Ishikawa (cell line): ENCODE data around the gene OR56A3.

Experiments used
- CEBPB ChIP-seq: IDR thresholded peaks from 2 replicates; pipeline ENCODE4 v1.6.1; 2012
- CREB1 ChIP-seq: IDR thresholded peaks from 2 replicates; pipeline ENCODE4 v1.6.1; 2012; ENCODE audit warnings: low read depth
- EGR1 ChIP-seq: IDR thresholded peaks from 2 replicates; pipeline ENCODE4 v1.6.1; 2012
- EP300 ChIP-seq: IDR thresholded peaks from 2 replicates; pipeline ENCODE4 v1.6.1; 2012; ENCODE audit warnings: borderline replicate concordance
- FOXM1 ChIP-seq: IDR thresholded peaks from 2 replicates; pipeline ENCODE4 v1.6.1; 2012; ENCODE audit warnings: low read depth, borderline replicate concordance
- NFIC ChIP-seq: IDR thresholded peaks from 2 replicates; pipeline ENCODE4 v1.6.1; 2012
- RAD21 ChIP-seq: IDR thresholded peaks from 2 replicates; pipeline ENCODE4 v1.6.1; 2012; ENCODE audit warnings: low read depth
- TAF1 ChIP-seq: IDR thresholded peaks from 2 replicates; pipeline ENCODE4 v1.6.1; 2012; ENCODE audit warnings: low read depth, mild to moderate bottlenecking
- TCF12 ChIP-seq: IDR thresholded peaks from 2 replicates; pipeline ENCODE4 v1.6.1; 2012; ENCODE audit warnings: low read depth
- TEAD4 ChIP-seq: IDR thresholded peaks from 2 replicates; pipeline ENCODE4 v1.6.1; 2012
- YY1 ChIP-seq: IDR thresholded peaks from 2 replicates; pipeline ENCODE4 v1.6.1; 2012; ENCODE audit warnings: low read depth
- ZBTB7A ChIP-seq: IDR thresholded peaks from 2 replicates; pipeline ENCODE4 v1.6.1; 2012; ENCODE audit warnings: low read depth
- TF ChIP-seq, protein P1 (sequence below): IDR thresholded peaks from 2 replicates; pipeline ENCODE4 v1.6.1; 2012
- TF ChIP-seq, protein P2 (sequence below): IDR thresholded peaks from 2 replicates; pipeline ENCODE4 v1.6.1; 2012; ENCODE audit warnings: low read depth, mild to moderate bottlenecking
- TF ChIP-seq, protein P3 (sequence below): IDR thresholded peaks from 2 replicates; pipeline ENCODE4 v1.6.1; 2012

The OR56A3 gene

DNA sequence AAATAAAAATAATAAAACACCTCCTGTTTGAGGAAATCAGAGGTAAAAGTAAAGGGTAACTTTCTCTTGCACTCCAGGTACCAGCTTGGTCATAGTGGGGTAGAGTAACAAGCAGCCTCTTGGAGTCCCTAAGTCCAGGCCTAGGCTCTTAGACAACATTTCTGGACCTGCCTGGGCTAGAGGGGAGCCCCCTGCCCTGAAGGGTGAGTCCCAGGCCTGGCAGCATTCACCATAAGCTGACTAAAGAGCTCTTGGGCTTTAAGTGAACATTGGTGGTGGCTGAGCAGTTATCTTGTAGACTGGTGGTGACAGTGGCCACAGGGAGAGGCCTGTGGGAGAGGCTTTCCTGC lies 18.6 kb upstream of the OR56A3 start:
- TF ChIP-seq CREB1 (no peak), TEAD4 (no peak), RAD21 (no peak), ZBTB7A (no peak), EGR1 (no peak), FOXM1 (no peak), TAF1 (no peak), NFIC (no peak), YY1 (no peak), CEBPB (no peak), EP300 (no peak), TCF12 (no peak)
- TF ChIP-seq, protein P1, sequence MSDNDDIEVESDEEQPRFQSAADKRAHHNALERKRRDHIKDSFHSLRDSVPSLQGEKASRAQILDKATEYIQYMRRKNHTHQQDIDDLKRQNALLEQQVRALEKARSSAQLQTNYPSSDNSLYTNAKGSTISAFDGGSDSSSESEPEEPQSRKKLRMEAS = no peak
- TF ChIP-seq, protein P2, sequence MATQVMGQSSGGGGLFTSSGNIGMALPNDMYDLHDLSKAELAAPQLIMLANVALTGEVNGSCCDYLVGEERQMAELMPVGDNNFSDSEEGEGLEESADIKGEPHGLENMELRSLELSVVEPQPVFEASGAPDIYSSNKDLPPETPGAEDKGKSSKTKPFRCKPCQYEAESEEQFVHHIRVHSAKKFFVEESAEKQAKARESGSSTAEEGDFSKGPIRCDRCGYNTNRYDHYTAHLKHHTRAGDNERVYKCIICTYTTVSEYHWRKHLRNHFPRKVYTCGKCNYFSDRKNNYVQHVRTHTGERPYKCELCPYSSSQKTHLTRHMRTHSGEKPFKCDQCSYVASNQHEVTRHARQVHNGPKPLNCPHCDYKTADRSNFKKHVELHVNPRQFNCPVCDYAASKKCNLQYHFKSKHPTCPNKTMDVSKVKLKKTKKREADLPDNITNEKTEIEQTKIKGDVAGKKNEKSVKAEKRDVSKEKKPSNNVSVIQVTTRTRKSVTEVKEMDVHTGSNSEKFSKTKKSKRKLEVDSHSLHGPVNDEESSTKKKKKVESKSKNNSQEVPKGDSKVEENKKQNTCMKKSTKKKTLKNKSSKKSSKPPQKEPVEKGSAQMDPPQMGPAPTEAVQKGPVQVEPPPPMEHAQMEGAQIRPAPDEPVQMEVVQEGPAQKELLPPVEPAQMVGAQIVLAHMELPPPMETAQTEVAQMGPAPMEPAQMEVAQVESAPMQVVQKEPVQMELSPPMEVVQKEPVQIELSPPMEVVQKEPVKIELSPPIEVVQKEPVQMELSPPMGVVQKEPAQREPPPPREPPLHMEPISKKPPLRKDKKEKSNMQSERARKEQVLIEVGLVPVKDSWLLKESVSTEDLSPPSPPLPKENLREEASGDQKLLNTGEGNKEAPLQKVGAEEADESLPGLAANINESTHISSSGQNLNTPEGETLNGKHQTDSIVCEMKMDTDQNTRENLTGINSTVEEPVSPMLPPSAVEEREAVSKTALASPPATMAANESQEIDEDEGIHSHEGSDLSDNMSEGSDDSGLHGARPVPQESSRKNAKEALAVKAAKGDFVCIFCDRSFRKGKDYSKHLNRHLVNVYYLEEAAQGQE = no peak
- TF ChIP-seq, protein P3, sequence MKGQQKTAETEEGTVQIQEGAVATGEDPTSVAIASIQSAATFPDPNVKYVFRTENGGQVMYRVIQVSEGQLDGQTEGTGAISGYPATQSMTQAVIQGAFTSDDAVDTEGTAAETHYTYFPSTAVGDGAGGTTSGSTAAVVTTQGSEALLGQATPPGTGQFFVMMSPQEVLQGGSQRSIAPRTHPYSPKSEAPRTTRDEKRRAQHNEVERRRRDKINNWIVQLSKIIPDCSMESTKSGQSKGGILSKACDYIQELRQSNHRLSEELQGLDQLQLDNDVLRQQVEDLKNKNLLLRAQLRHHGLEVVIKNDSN = no peak

DNA sequence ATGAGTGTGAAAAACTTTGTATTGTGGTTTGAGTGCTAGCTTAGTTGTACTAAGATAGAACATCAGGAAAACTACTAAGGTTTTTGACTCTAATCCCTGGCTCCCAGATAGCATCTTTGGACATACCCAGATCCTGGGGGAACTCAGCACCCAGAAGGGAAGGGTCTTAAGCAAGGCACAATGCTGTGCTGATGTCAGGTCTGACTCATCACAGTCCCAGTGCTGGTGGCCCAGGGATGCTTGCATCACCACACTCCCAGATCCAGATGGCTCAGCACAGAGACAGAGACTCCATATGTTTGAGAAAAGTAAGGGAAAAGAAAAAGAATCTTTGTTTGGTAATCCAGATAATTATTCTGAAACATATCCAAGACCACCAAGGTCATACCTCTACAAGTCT lies 18.3 kb upstream of the OR56A3 start:
- TF ChIP-seq RAD21 = no peak
- TF ChIP-seq, protein P2 = no peak
- TF ChIP-seq YY1 = no peak
- TF ChIP-seq EGR1 = no peak
- TF ChIP-seq TCF12 = no peak
- no peak for TF ChIP-seq ZBTB7A
- no peak for TF ChIP-seq EP300
- TF ChIP-seq CREB1 = no peak
- no peak for TF ChIP-seq NFIC
- no peak for TF ChIP-seq TAF1
- TF ChIP-seq, protein P3 = no peak
- no peak for TF ChIP-seq TEAD4
- TF ChIP-seq FOXM1 = no peak
- TF ChIP-seq, protein P1 = no peak
- TF ChIP-seq CEBPB = no peak

DNA sequence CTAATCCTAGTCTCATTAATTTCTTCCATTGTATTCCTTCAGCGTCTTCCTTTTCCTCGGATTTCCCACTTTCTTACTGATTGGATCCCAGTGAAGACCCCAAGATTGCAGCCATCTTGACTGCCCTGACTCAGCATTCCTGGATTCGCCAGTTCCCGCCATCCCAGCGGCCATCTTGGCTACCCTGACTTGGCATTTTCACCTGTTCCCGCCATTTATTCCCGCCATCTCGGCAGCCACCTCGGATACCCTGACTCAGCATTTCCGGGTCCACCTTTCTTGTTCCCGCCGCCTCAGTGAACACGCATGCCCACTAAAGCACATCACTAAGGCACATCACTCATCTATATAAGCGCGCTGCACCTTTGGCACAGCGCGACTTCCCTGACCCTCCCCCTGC lies 13.8 kb upstream of the OR56A3 start:
- TF ChIP-seq EGR1 (no peak), RAD21 (no peak), ZBTB7A (no peak), TCF12 (no peak), TAF1 (no peak), EP300 (no peak), CEBPB (no peak), CREB1 (no peak), YY1 (no peak), TEAD4 (no peak)
- TF ChIP-seq, protein P2 = no peak
- TF ChIP-seq, protein P1 = no peak

DNA sequence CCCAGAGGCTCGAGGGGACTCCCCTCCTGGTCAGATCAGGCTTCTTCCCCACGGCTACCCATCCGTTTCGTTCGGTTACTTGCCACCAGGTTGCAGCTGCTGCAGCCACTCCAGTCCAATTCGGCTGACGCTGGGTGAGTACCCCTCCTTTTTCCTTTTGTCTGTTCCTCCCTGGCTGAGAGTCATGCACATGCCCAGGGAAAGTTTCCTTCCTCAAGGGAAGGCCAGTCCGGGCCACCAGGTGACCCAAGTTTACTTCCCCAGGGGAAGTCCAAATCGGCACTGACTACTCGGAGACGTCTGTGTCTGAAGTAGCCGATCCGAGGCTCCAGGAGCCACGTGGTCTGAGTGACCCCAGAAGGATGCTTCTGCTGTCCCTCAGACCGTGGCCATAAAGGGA lies 13.2 kb upstream of the OR56A3 start:
- TF ChIP-seq, protein P2 = no peak
- no peak for TF ChIP-seq RAD21
- TF ChIP-seq YY1 = no peak
- TF ChIP-seq FOXM1 = no peak
- no peak for TF ChIP-seq CEBPB
- no peak for TF ChIP-seq ZBTB7A
- no peak for TF ChIP-seq TAF1
- TF ChIP-seq TCF12 = no peak
- no peak for TF ChIP-seq CREB1
- TF ChIP-seq TEAD4 = no peak
- TF ChIP-seq, protein P1 = no peak
- no peak for TF ChIP-seq EP300
- TF ChIP-seq, protein P3 = no peak
- no peak for TF ChIP-seq EGR1
- no peak for TF ChIP-seq NFIC
